ENCODE results near the gene ERVV-1.

DNA sequence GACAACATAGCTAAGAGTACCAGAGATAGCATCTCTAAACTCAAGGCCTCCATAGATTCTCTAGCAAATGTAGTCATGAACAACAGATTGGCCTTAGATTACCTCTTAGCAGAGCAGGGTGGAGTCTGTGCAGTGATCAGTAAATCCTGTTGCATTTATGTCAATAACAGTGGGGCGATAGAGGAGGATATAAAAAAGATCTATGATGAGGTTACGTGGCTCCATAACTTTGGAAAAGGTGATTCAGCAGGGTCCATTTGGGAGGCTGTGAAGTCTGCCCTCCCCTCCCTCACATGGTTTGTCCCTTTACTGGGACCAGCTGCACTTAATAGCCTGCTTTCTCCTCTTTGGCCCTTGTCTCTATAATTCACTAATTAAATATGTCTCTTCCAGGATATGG is 1.4 kb downstream of the ERVV-1 start:
- TF ChIP-seq, protein P1, sequence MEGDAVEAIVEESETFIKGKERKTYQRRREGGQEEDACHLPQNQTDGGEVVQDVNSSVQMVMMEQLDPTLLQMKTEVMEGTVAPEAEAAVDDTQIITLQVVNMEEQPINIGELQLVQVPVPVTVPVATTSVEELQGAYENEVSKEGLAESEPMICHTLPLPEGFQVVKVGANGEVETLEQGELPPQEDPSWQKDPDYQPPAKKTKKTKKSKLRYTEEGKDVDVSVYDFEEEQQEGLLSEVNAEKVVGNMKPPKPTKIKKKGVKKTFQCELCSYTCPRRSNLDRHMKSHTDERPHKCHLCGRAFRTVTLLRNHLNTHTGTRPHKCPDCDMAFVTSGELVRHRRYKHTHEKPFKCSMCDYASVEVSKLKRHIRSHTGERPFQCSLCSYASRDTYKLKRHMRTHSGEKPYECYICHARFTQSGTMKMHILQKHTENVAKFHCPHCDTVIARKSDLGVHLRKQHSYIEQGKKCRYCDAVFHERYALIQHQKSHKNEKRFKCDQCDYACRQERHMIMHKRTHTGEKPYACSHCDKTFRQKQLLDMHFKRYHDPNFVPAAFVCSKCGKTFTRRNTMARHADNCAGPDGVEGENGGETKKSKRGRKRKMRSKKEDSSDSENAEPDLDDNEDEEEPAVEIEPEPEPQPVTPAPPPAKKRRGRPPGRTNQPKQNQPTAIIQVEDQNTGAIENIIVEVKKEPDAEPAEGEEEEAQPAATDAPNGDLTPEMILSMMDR (conservative IDR thresholded peaks at IDR 0.05; ENCODE audit: low read length), result no peak
- no peak for TF ChIP-seq EZH2phosphoT487 (IDR thresholded peaks at IDR 0.05; ENCODE audit: borderline replicate concordance)
